Peyer's patch (tissue), 4 donors: Measurements from ENCODE around the gene KDR.

ENCODE experiments used
- CTCF ChIP-seq, 6 experiments: fragments of 450-650 bp in 4 of 6; fragments of 200-600 bp in 2 of 6; sonication (generic) in 1 of 6; IDR thresholded peaks; one replicate each; pipeline ENCODE4 v1.5.1; 2017 to 2019; ENCODE audit warnings: antibody characterized with exemption in 6 of 6, mild to moderate bottlenecking in 3 of 6, moderate library complexity in 1 of 6
- POLR2A ChIP-seq, 2 donors: fragments of 450-650 bp; IDR thresholded peaks; one replicate each; pipeline ENCODE4 v1.5.1; 2017; ENCODE audit warnings: antibody characterized with exemption in 2 of 2, mild to moderate bottlenecking in 2 of 2, moderate library complexity in 2 of 2

GRCh38 chr4:55031158-55031557 is 94.2 kb downstream of the KDR start:
- TF ChIP-seq POLR2A (IDR thresholded peaks at IDR 0.05): no peak
- TF ChIP-seq CTCF (IDR thresholded peaks at IDR 0.05): no peak
